Ovary (tissue), 3 donors: ENCODE data around the gene IL1R2.

ENCODE experiments used
- EP300 ChIP-seq: sonication (generic); formaldehyde crosslinking; IDR thresholded peaks from one replicate; pipeline ENCODE4 v1.6.1; 2017; ENCODE audit warnings: antibody characterized with exemption
- POLR2A ChIP-seq: fragments of 450-650 bp; IDR thresholded peaks from one replicate; pipeline ENCODE4 v1.6.1; 2017; ENCODE audit warnings: antibody characterized with exemption, mild to moderate bottlenecking, moderate library complexity
- TF ChIP-seq, protein P1 (sequence below), 3 donors: fragments of 450-650 bp in 2 of 3; fragments of 200-600 bp in 1 of 3; IDR thresholded peaks; one replicate each; pipeline versions ENCODE4 v1.5.1 to v1.8.0; 2016 to 2022; ENCODE audit warnings: antibody characterized with exemption in 3 of 3, mild to moderate bottlenecking in 1 of 3
- donor health status: DM: no; HTN: no; CAD: no.

DNA sequence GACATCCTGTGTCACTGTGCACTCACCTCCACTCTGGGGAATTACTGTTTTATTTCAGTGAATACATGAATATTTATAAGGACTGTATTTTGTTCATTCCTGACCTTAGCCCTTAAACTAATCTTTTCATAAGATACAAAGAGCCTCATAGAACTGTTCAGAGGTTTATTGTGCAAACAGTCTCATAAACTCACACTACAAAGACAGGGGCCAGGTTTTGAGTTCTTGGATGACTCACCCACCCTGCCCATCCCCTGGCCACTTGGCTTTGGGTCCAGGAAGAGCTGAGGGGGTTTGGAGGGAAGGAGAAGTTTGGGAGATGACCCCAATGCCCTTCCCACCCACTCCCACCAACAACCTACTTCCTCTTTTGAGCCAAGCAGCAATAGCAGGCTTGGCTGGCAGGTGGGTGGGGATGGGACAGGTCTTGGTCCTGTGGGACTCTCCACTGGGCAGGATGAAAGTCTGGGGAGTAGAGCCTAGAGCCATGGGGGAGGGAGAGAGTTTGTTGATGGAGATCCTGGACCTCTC is 43.1 kb upstream of the IL1R2 start:
- TF ChIP-seq, protein P1, sequence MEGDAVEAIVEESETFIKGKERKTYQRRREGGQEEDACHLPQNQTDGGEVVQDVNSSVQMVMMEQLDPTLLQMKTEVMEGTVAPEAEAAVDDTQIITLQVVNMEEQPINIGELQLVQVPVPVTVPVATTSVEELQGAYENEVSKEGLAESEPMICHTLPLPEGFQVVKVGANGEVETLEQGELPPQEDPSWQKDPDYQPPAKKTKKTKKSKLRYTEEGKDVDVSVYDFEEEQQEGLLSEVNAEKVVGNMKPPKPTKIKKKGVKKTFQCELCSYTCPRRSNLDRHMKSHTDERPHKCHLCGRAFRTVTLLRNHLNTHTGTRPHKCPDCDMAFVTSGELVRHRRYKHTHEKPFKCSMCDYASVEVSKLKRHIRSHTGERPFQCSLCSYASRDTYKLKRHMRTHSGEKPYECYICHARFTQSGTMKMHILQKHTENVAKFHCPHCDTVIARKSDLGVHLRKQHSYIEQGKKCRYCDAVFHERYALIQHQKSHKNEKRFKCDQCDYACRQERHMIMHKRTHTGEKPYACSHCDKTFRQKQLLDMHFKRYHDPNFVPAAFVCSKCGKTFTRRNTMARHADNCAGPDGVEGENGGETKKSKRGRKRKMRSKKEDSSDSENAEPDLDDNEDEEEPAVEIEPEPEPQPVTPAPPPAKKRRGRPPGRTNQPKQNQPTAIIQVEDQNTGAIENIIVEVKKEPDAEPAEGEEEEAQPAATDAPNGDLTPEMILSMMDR (IDR thresholded peaks at IDR 0.05): no peak
- TF ChIP-seq POLR2A (no peak), EP300 (no peak)
